ENCODE measurements around the gene NUDT1.

- TF ChIP-seq CEBPB (IDR thresholded peaks at IDR 0.05) (no peak), EGR1 (IDR thresholded peaks at IDR 0.05) (no peak)
These were observed 4.9 kb upstream of the NUDT1 start for GRCh38 chr7:2237109-2237602.

All from Ishikawa (cell line).